ENCODE results near the gene ABHD6.
A peak's percentile ranks its signal among the peaks of the same experiment; 100 is the strongest.

The ABHD6 gene

GRCh38 chr3:58237941-58238681, 519 bp downstream of the ABHD6 start:
- peak overlapping the region; percentile 55; the same call in 1 of the 2 replicates for H3K9ac ChIP-seq (ENCODE audit: low read length)
- peaks cover 12% of the 10 kb centered on the region for H3K4me1 ChIP-seq (ENCODE audit: low read length)
- DNase-seq = peak; percentile 60
- no peak for TF ChIP-seq EZH2 (optimal IDR thresholded peaks at IDR 0.05; ENCODE audit: low read depth, low read length)
- no peak for TF ChIP-seq CTCF (IDR thresholded peaks at IDR 0.05; ENCODE audit: low read length)
- TF ChIP-seq EZH2phosphoT487 (IDR thresholded peaks at IDR 0.05; ENCODE audit: low read length) = no peak
- no peaks in the 10 kb centered on the region for H3K9me3 ChIP-seq (replicated peaks; ENCODE audit: insufficient read depth, low read length)
- no peaks in the 10 kb centered on the region for H3K79me2 ChIP-seq (ENCODE audit: low read length)
- H3F3A ChIP-seq (ENCODE audit: insufficient read depth, low read length) = peaks cover 3% of the 10 kb centered on the region; the same call in 1 of the 2 replicates
- H3K27me3 ChIP-seq (replicated peaks; ENCODE audit: insufficient read depth, low read length) = no peaks in the 10 kb centered on the region
- peak overlapping the region; percentile 90 for H3K4me3 ChIP-seq (ENCODE audit: low read length)
- peak overlapping the region; percentile 43; the same call in 1 of the 2 replicates for H3K27ac ChIP-seq (ENCODE audit: low read length)
- H2AFZ ChIP-seq (ENCODE audit: low read length) = peak overlapping the region; percentile 96
- no peaks in the 10 kb centered on the region for H4K20me1 ChIP-seq (ENCODE audit: insufficient read depth, low read length)
- no peaks in the 10 kb centered on the region for H3K36me3 ChIP-seq (replicated peaks; ENCODE audit: insufficient read depth, low read length)
- peak overlapping the region; percentile 96 for H3K4me2 ChIP-seq (ENCODE audit: low read depth, low read length)
- H3K9me2 ChIP-seq (replicated peaks; ENCODE audit: insufficient read depth, low read length) = no peaks in the 10 kb centered on the region

GRCh38 chr3:58238830-58239229, 1.2 kb downstream of the ABHD6 start:
- Histone ChIP-seq H3K27ac (ENCODE audit: low read length) (no peak overlapping the region), H3K9ac (ENCODE audit: low read length) (no peak overlapping the region), H3K9me2 (replicated peaks; ENCODE audit: insufficient read depth, low read length) (no peaks in the 10 kb centered on the region), H3K4me3 (ENCODE audit: low read length) (peak overlapping the region; percentile 90; the same call in 1 of the 2 replicates), H3K79me2 (ENCODE audit: low read length) (no peaks in the 10 kb centered on the region), H4K20me1 (ENCODE audit: insufficient read depth, low read length) (no peaks in the 10 kb centered on the region), H3K27me3 (replicated peaks; ENCODE audit: insufficient read depth, low read length) (no peaks in the 10 kb centered on the region), H3K9me3 (replicated peaks; ENCODE audit: insufficient read depth, low read length) (no peaks in the 10 kb centered on the region), H3K4me2 (ENCODE audit: low read depth, low read length) (peak overlapping the region; percentile 96; the same call in 1 of the 2 replicates), H3F3A (ENCODE audit: insufficient read depth, low read length) (peaks cover 3% of the 10 kb centered on the region; the same call in 1 of the 2 replicates), H3K4me1 (ENCODE audit: low read length) (peaks cover 12% of the 10 kb centered on the region), H2AFZ (ENCODE audit: low read length) (no peak overlapping the region), H3K36me3 (replicated peaks; ENCODE audit: insufficient read depth, low read length) (no peaks in the 10 kb centered on the region)
- TF ChIP-seq CTCF (IDR thresholded peaks at IDR 0.05; ENCODE audit: low read length) (no peak), EZH2phosphoT487 (IDR thresholded peaks at IDR 0.05; ENCODE audit: low read length) (no peak), EZH2 (optimal IDR thresholded peaks at IDR 0.05; ENCODE audit: low read depth, low read length) (no peak)
- no peak for DNase-seq

GRCh38 chr3:58241306-58242044, 3.9 kb downstream of the ABHD6 start:
- no peaks in the 10 kb centered on the region for H3K9me2 ChIP-seq (replicated peaks; ENCODE audit: insufficient read depth, low read length)
- peaks cover 3% of the 10 kb centered on the region; the same call in 1 of the 2 replicates for H3F3A ChIP-seq (ENCODE audit: insufficient read depth, low read length)
- peaks cover 12% of the 10 kb centered on the region for H3K4me1 ChIP-seq (ENCODE audit: low read length)
- H3K27me3 ChIP-seq (replicated peaks; ENCODE audit: insufficient read depth, low read length) = no peaks in the 10 kb centered on the region
- no peaks in the 10 kb centered on the region for H3K9me3 ChIP-seq (replicated peaks; ENCODE audit: insufficient read depth, low read length)
- no peaks in the 10 kb centered on the region for H3K79me2 ChIP-seq (ENCODE audit: low read length)
- no peaks in the 10 kb centered on the region for H4K20me1 ChIP-seq (ENCODE audit: insufficient read depth, low read length)
- peak overlapping the region; percentile 62 for H3K4me2 ChIP-seq (ENCODE audit: low read depth, low read length)
- peak overlapping the region; percentile 49; the same call in 1 of the 2 replicates for H2AFZ ChIP-seq (ENCODE audit: low read length)
- H3K27ac ChIP-seq (ENCODE audit: low read length) = no peak overlapping the region; the same call in 1 of the 2 replicates
- TF ChIP-seq EZH2 (optimal IDR thresholded peaks at IDR 0.05; ENCODE audit: low read depth, low read length) (no peak), CTCF (IDR thresholded peaks at IDR 0.05; ENCODE audit: low read length) (no peak)
- H3K9ac ChIP-seq (ENCODE audit: low read length) = peak overlapping the region; percentile 30; the same call in 1 of the 2 replicates
- no peak for DNase-seq
- H3K4me3 ChIP-seq (ENCODE audit: low read length) = peak overlapping the region; percentile 30; the same call in 1 of the 2 replicates
- no peaks in the 10 kb centered on the region for H3K36me3 ChIP-seq (replicated peaks; ENCODE audit: insufficient read depth, low read length)

All from MM.1S (cell line).